OCI-LY7 (cell line): Measurements from ENCODE around the gene DBNDD2. TPM values are rescaled to one million over a fixed set of nuclear protein-coding genes. Genes with fewer than 3 reads are reported as not detected.

Experiments used
- BruUV-seq: library from RNA; stranded (reverse); fragments of 400-500 nt; replicated peaks from 2 replicates; lab custom pipeline; 2021; lab: Mats Ljungman, UMichigan
- CTCF ChIA-PET: fragments of 300-600 bp; sonication (Branson Sonifier 250); formaldehyde crosslinking; loops from one replicate; lab custom pipeline; 2022; ENCODE audit warnings: antibody characterized with exemption; ENCODE audit not compliant: unreplicated experiment; lab: Charles Lee
- POLR2A ChIA-PET: fragments of 300-600 bp; sonication (Branson Sonifier 250); formaldehyde crosslinking; loops from one replicate; lab custom pipeline; 2022; ENCODE audit warnings: antibody characterized with exemption; lab: Charles Lee
- DNase-seq: peaks from one replicate; pipeline ENCODE4 v3.0.0-alpha.2; 2015; ENCODE audit warnings: low spot score
- H2AFZ ChIP-seq: fragments of 200-600 bp; sonication (generic), shearing (Covaris generic); 2 replicates; pipeline ENCODE4 v1.6.1; 2014; ENCODE audit warnings: mild to moderate bottlenecking, antibody characterized with exemption, low read length, moderate library complexity
- H3K27ac ChIP-seq: fragments of 200-600 bp; sonication (generic); 2 replicates; pipeline ENCODE4 v1.5.1; 2014; ENCODE audit warnings: mixed run types, low read depth, mild to moderate bottlenecking, moderate library complexity, low read length, inconsistent platforms; ENCODE audit not compliant: poor library complexity, severe bottlenecking
- H3K36me3 ChIP-seq: fragments of 200-600 bp; sonication (generic); 2 replicates; pipeline ENCODE4 v1.6.1; 2014; ENCODE audit warnings: mild to moderate bottlenecking, antibody characterized with exemption, low read length, moderate library complexity, mixed read lengths; ENCODE audit not compliant: insufficient read depth
- H3K4me1 ChIP-seq: fragments of 200-600 bp; sonication (generic); 2 replicates; pipeline ENCODE4 v1.5.1; 2014; ENCODE audit warnings: mild to moderate bottlenecking, low read length; ENCODE audit not compliant: insufficient read depth, poor library complexity, severe bottlenecking
- H3K4me2 ChIP-seq: fragments of 200-600 bp; sonication (generic); 2 replicates; pipeline ENCODE4 v1.6.1; 2014; ENCODE audit warnings: mild to moderate bottlenecking, low read length
- H3K4me3 ChIP-seq: fragments of 200-600 bp; sonication (generic); 2 replicates; pipeline ENCODE4 v1.5.1; 2014; ENCODE audit warnings: mild to moderate bottlenecking, low read depth, low read length; ENCODE audit not compliant: poor library complexity, severe bottlenecking
- H3K79me2 ChIP-seq: fragments of 200-600 bp; sonication (generic); 2 replicates; pipeline ENCODE4 v1.6.1; 2016; ENCODE audit warnings: low read depth, mild to moderate bottlenecking, low read length, moderate library complexity, mixed read lengths; ENCODE audit not compliant: insufficient read depth
- H3K9me2 ChIP-seq: fragments of 200-600 bp; sonication (generic); 2 replicates; pipeline ENCODE4 v1.6.1; 2016; ENCODE audit warnings: mild to moderate bottlenecking, low read length, mixed read lengths; ENCODE audit not compliant: insufficient read depth
- H3K9me3 ChIP-seq: fragments of 200-600 bp; sonication (generic); 2 replicates; pipeline ENCODE4 v1.6.1; 2014; ENCODE audit warnings: mild to moderate bottlenecking, mixed run types, low read length, mixed read lengths
- H4K20me1 ChIP-seq: fragments of 200-600 bp; sonication (generic); 2 replicates; pipeline ENCODE4 v1.6.1; 2014; ENCODE audit warnings: mild to moderate bottlenecking, antibody characterized with exemption, low read length, moderate library complexity, mixed read lengths; ENCODE audit not compliant: insufficient read depth
- CTCF ChIP-seq: fragments of 200-600 bp; sonication (generic); conservative IDR thresholded peaks from 2 replicates; pipeline ENCODE4 v1.5.1; 2014; ENCODE audit warnings: mild to moderate bottlenecking, antibody characterized with exemption, low read length, moderate library complexity, mixed read lengths
- EZH2phosphoT487 ChIP-seq: fragments of 200-600 bp; sonication (generic); IDR thresholded peaks from 2 replicates; pipeline ENCODE4 v1.6.1; 2018; ENCODE audit warnings: low read depth, borderline replicate concordance, mild to moderate bottlenecking, mixed run types, antibody characterized with exemption, low read length, moderate library complexity, mixed read lengths
- intact Hi-C: fragments of 100-400 bp; cut with micrococcal nuclease; formaldehyde crosslinking; loops from one replicate; pipeline ENCODE4 v1.10.0; 2022; ENCODE audit not compliant: unreplicated experiment
- total RNA-seq, 2 experiments: library from RNA; depleted of rRNA in 1 of 2; stranded (reverse); fragments of >200 nt in 1 of 2; shearing (Covaris generic) in 1 of 2; gene quantifications; 2 replicates each; pipeline ENCODE4 v1.2.3, GENCODE V29; 2014 to 2022

Gene DBNDD2
- total RNA-seq, 2 experiments from 2014 or later: 0.57 TPM; not detected in 1

- H3K4me1 ChIP-seq: no peaks in the 10 kb centered on the region
- ChIA-PET CTCF (interaction anchor here (0.6 kb wide), 1 partner anchor 593 kb away, joined by 3 read pairs; no protein-coding TSS in a partner anchor), POLR2A (no interaction called here)
- H3K9me3 ChIP-seq: peaks cover 5% of the 10 kb centered on the region; the same call in 1 of the 2 replicates
- peak overlapping the region; percentile 69 for H3K4me2 ChIP-seq
- BruUV-seq: no TSS peak
- no peak overlapping the region for H3K27ac ChIP-seq
- H3K79me2 ChIP-seq: no peaks in the 10 kb centered on the region
- DNase-seq: no peak
- H3K4me3 ChIP-seq: peak overlapping the region; percentile 63
- H3K9me2 ChIP-seq: no peaks in the 10 kb centered on the region
- TF ChIP-seq CTCF (no peak), EZH2phosphoT487 (no peak)
- no peaks in the 10 kb centered on the region for H4K20me1 ChIP-seq
- peak overlapping the region; percentile 62; the same call in 1 of the 2 replicates for H2AFZ ChIP-seq
- H3K36me3 ChIP-seq: no peaks in the 10 kb centered on the region
- intact Hi-C loops: no loop called here
Observed at GRCh38 chr20:45406260-45407066, 1.6 kb upstream of the DBNDD2 start.

DNA sequence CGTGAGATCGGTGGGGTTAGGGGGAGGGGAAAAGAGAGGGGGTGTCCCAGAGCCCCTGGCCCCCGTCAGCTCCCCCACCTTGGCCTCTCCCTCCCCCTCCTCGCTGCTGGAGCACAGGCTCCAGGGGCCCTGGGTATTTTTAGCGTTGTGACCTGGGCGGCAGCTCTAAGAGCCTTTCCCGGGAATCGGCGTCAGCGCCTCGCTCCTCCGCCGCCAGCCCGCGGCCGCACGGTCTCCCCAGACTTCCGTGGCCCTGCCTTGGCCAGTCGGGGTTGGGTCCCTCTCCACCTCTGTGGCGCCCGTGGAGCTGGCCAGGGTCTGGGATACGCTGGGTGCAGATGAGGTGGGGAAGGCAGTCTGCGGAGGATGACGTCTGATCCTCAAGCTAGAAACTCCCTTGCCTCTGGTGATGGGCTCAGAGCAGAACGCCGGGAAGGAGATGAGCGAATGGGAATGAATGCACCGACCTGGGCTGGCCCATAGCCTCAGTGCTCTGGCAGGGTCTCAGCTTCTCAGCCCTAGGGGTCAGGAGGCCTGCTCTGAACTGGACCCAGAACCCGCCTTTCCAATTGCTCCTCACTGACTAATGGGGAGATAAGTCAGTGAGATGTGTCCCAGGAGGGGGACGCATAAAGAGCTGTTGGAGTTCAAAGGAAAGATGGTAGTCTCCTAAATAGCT lies 883 bp upstream of the DBNDD2 start:
- Histone ChIP-seq H3K27ac (no peak overlapping the region), H2AFZ (no peak overlapping the region), H3K79me2 (no peaks in the 10 kb centered on the region), H4K20me1 (no peaks in the 10 kb centered on the region), H3K9me3 (no peaks in the 10 kb centered on the region; the same call in 1 of the 2 replicates), H3K4me2 (no peak overlapping the region; the same call in 1 of the 2 replicates), H3K36me3 (no peaks in the 10 kb centered on the region), H3K9me2 (no peaks in the 10 kb centered on the region), H3K4me3 (no peak overlapping the region), H3K4me1 (no peaks in the 10 kb centered on the region)
- no peak for DNase-seq
- no TSS peak for BruUV-seq
- intact Hi-C loops: no loop called here
- POLR2A ChIA-PET: interaction anchor here (0.6 kb wide), 1 partner anchor 15 kb away, joined by 6 read pairs; no protein-coding TSS in a partner anchor
- no peak for TF ChIP-seq CTCF
- no peak for TF ChIP-seq EZH2phosphoT487
- CTCF ChIA-PET: interaction anchor here (0.5 to 0.6 kb wide), 2 partner anchors 29 to 592 kb away, joined by 3 read pairs; no protein-coding TSS in a partner anchor
